Neural progenitor cell (in vitro differentiated cells): Measurements from ENCODE around the gene TRIM22.

Experiments used
- CTCF ChIP-seq: fragments of 200-600 bp; sonication (generic); IDR thresholded peaks from 2 replicates; pipeline ENCODE4 v1.5.1; 2017; ENCODE audit warnings: antibody characterized with exemption, mild to moderate bottlenecking
- EZH2 ChIP-seq: fragments of 200-600 bp; sonication (generic); IDR thresholded peaks from 2 replicates; pipeline ENCODE4 v1.6.1; 2017; ENCODE audit warnings: antibody characterized with exemption, mild to moderate bottlenecking, moderate library complexity
- EZH2phosphoT487 ChIP-seq: fragments of 200-600 bp; sonication (generic); IDR thresholded peaks from 2 replicates; pipeline ENCODE4 v1.6.1; 2017; ENCODE audit warnings: antibody characterized with exemption

- no peak for TF ChIP-seq CTCF
- no peak for TF ChIP-seq EZH2phosphoT487
- no peak for TF ChIP-seq EZH2
Measured at GRCh38 chr11:5696210-5696609, 6.6 kb downstream of the TRIM22 start.
